HL-60 (cell line): Measurements from ENCODE around the gene IKBKE.

Source experiments
- CTCF ChIP-seq: IDR thresholded peaks from one replicate; pipeline ENCODE4 v1.5.1; 2011; ENCODE audit warnings: low read length, control low read depth, inconsistent platforms; ENCODE audit not compliant: insufficient read depth
- SPI1 ChIP-seq: IDR thresholded peaks from 2 replicates; pipeline ENCODE4 v1.6.1; 2012; ENCODE audit warnings: low read depth, mild to moderate bottlenecking, borderline replicate concordance
- TF ChIP-seq, protein P1 (sequence below): IDR thresholded peaks from 2 replicates; pipeline ENCODE4 v1.6.1; 2012; ENCODE audit warnings: low read depth; ENCODE audit not compliant: insufficient replicate concordance

GRCh38 chr1:206513312-206514111 is 43.2 kb downstream of the IKBKE start:
- TF ChIP-seq SPI1 (no peak), CTCF (no peak)
- TF ChIP-seq, protein P1, sequence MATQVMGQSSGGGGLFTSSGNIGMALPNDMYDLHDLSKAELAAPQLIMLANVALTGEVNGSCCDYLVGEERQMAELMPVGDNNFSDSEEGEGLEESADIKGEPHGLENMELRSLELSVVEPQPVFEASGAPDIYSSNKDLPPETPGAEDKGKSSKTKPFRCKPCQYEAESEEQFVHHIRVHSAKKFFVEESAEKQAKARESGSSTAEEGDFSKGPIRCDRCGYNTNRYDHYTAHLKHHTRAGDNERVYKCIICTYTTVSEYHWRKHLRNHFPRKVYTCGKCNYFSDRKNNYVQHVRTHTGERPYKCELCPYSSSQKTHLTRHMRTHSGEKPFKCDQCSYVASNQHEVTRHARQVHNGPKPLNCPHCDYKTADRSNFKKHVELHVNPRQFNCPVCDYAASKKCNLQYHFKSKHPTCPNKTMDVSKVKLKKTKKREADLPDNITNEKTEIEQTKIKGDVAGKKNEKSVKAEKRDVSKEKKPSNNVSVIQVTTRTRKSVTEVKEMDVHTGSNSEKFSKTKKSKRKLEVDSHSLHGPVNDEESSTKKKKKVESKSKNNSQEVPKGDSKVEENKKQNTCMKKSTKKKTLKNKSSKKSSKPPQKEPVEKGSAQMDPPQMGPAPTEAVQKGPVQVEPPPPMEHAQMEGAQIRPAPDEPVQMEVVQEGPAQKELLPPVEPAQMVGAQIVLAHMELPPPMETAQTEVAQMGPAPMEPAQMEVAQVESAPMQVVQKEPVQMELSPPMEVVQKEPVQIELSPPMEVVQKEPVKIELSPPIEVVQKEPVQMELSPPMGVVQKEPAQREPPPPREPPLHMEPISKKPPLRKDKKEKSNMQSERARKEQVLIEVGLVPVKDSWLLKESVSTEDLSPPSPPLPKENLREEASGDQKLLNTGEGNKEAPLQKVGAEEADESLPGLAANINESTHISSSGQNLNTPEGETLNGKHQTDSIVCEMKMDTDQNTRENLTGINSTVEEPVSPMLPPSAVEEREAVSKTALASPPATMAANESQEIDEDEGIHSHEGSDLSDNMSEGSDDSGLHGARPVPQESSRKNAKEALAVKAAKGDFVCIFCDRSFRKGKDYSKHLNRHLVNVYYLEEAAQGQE: no peak
